ENCODE data around the gene GSK3A.

The GSK3A gene

GRCh38 chr19:42242512-42243409 is at the start of gene GSK3A:
TSS of gene GSK3A (minus strand) at chr19:42242602. CDS start at chr19:42242465, 137 bp downstream.
- Histone ChIP-seq H3K9ac (ENCODE audit: low read length) (peak within 1 kb of the TSS; percentile 84), H3K36me3 (ENCODE audit: control insufficient read depth, insufficient read depth, low read length) (no peaks in the 10 kb centered on the region), H3K4me3 (ENCODE audit: low read length) (peak within 1 kb of the TSS; percentile 67), H3K27me3 (ENCODE audit: control insufficient read depth, insufficient read depth, low read length) (no peaks in the 10 kb centered on the region), H3K4me1 (ENCODE audit: control insufficient read depth, insufficient read depth, low read length) (peaks cover 7% of the 10 kb centered on the region), H3K9me3 (ENCODE audit: control insufficient read depth, low read length) (no peaks in the 10 kb centered on the region)

DNA sequence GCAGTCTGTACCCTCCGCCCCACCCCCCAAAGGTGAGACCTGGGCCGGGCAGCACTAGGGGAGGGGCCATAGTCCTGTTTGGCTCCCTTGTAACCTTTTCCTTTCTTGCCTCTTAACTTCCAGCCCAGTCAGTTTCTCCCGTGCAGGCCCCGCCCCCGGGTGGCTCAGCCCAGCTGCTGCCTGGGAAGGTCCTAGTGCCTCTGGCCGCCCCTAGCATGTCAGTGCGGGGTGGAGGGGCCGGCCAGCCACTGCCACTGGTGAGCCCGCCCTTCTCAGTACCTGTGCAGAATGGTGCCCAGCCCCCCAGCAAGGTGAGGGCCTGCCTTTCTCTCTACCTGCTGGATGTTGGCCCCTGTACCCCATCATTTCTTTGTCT is 49.0 kb upstream of the GSK3A start:
- no peak overlapping the region for H3K9ac ChIP-seq (ENCODE audit: low read length)

GRCh38 chr19:42290523-42291434 is 48.4 kb upstream of the GSK3A start:
- H3K9ac ChIP-seq (ENCODE audit: low read length): no peak overlapping the region
- no peak overlapping the region for H3K4me3 ChIP-seq (ENCODE audit: low read length)
- no peaks in the 10 kb centered on the region for H3K27me3 ChIP-seq (ENCODE audit: control insufficient read depth, insufficient read depth, low read length)
- peaks cover 11% of the 10 kb centered on the region for H3K36me3 ChIP-seq (ENCODE audit: control insufficient read depth, insufficient read depth, low read length)
- peaks cover 6% of the 10 kb centered on the region for H3K4me1 ChIP-seq (ENCODE audit: control insufficient read depth, insufficient read depth, low read length)
- H3K9me3 ChIP-seq (ENCODE audit: control insufficient read depth, low read length): no peaks in the 10 kb centered on the region

More for the DNA sequence above, 49.0 kb upstream of the GSK3A start:
- H3K4me1 ChIP-seq (ENCODE audit: control insufficient read depth, insufficient read depth, low read length): no peaks in the 10 kb centered on the region
- H3K27me3 ChIP-seq (ENCODE audit: control insufficient read depth, insufficient read depth, low read length): no peaks in the 10 kb centered on the region
- no peaks in the 10 kb centered on the region for H3K9me3 ChIP-seq (ENCODE audit: control insufficient read depth, low read length)
- H3K4me3 ChIP-seq (ENCODE audit: low read length): no peak overlapping the region
- H3K36me3 ChIP-seq (ENCODE audit: control insufficient read depth, insufficient read depth, low read length): peaks cover 11% of the 10 kb centered on the region

DNA sequence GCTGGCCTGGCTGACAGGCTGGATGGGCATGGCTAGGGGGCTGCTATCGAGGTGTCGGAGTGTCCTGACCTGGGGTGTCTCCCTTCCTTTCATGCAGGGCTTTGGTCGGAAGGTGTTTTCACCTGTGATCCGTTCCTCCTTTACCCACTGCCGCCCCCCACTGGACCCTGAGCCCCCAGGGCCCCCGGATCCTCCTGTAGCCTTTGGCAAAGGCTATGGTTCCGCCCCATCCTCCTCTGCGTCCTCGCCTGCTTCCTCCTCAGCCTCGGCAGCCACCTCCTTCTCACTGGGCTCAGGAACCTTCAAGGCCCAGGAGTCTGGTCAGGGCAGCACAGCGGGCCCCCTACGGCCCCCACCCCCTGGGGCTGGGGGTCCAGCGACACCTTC is 47.7 kb upstream of the GSK3A start:
- Histone ChIP-seq H3K27me3 (ENCODE audit: control insufficient read depth, insufficient read depth, low read length) (no peaks in the 10 kb centered on the region), H3K36me3 (ENCODE audit: control insufficient read depth, insufficient read depth, low read length) (peaks cover 11% of the 10 kb centered on the region), H3K9ac (ENCODE audit: low read length) (no peak overlapping the region), H3K9me3 (ENCODE audit: control insufficient read depth, low read length) (no peaks in the 10 kb centered on the region), H3K4me3 (ENCODE audit: low read length) (no peak overlapping the region), H3K4me1 (ENCODE audit: control insufficient read depth, insufficient read depth, low read length) (peaks cover 12% of the 10 kb centered on the region)

GRCh38 chr19:42289556-42290041 is 47.2 kb upstream of the GSK3A start:
- Histone ChIP-seq H3K36me3 (ENCODE audit: control insufficient read depth, insufficient read depth, low read length) (peaks cover 11% of the 10 kb centered on the region), H3K9me3 (ENCODE audit: control insufficient read depth, low read length) (no peaks in the 10 kb centered on the region), H3K9ac (ENCODE audit: low read length) (no peak overlapping the region), H3K4me1 (ENCODE audit: control insufficient read depth, insufficient read depth, low read length) (peaks cover 17% of the 10 kb centered on the region), H3K4me3 (ENCODE audit: low read length) (no peak overlapping the region), H3K27me3 (ENCODE audit: control insufficient read depth, insufficient read depth, low read length) (no peaks in the 10 kb centered on the region)

- H3K9me3 ChIP-seq (ENCODE audit: control insufficient read depth, low read length): no peaks in the 10 kb centered on the region
- H3K4me1 ChIP-seq (ENCODE audit: control insufficient read depth, insufficient read depth, low read length): peaks cover 19% of the 10 kb centered on the region
- H3K27me3 ChIP-seq (ENCODE audit: control insufficient read depth, insufficient read depth, low read length): no peaks in the 10 kb centered on the region
- no peak overlapping the region for H3K4me3 ChIP-seq (ENCODE audit: low read length)
- no peak overlapping the region for H3K9ac ChIP-seq (ENCODE audit: low read length)
- H3K36me3 ChIP-seq (ENCODE audit: control insufficient read depth, insufficient read depth, low read length): peaks cover 11% of the 10 kb centered on the region
These were observed 46.6 kb upstream of the GSK3A start for GRCh38 chr19:42288881-42289555.

GRCh38 chr19:42288387-42288786 is 46.0 kb upstream of the GSK3A start:
- no peaks in the 10 kb centered on the region for H3K9me3 ChIP-seq (ENCODE audit: control insufficient read depth, low read length)
- H3K36me3 ChIP-seq (ENCODE audit: control insufficient read depth, insufficient read depth, low read length): peaks cover 11% of the 10 kb centered on the region
- no peaks in the 10 kb centered on the region for H3K27me3 ChIP-seq (ENCODE audit: control insufficient read depth, insufficient read depth, low read length)
- H3K9ac ChIP-seq (ENCODE audit: low read length): no peak overlapping the region
- peaks cover 20% of the 10 kb centered on the region for H3K4me1 ChIP-seq (ENCODE audit: control insufficient read depth, insufficient read depth, low read length)
- H3K4me3 ChIP-seq (ENCODE audit: low read length): no peak overlapping the region

DNA sequence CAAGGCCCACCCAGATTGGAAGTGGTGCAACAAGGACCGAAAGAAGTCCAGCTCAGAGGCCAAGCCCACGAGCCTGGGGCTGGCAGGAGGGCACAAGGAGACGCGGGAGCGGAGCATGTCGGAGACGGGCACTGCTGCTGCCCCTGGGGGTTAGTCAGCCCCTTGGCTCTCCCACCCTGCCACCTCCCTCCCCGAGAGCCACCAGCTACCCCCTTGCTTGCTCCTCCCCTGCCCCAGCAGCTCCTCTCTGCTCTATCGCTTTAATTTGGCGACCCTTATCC is 45.4 kb upstream of the GSK3A start:
- H3K4me3 ChIP-seq (ENCODE audit: low read length): no peak overlapping the region
- H3K4me1 ChIP-seq (ENCODE audit: control insufficient read depth, insufficient read depth, low read length): peaks cover 26% of the 10 kb centered on the region
- no peak overlapping the region for H3K9ac ChIP-seq (ENCODE audit: low read length)
- H3K9me3 ChIP-seq (ENCODE audit: control insufficient read depth, low read length): no peaks in the 10 kb centered on the region
- H3K27me3 ChIP-seq (ENCODE audit: control insufficient read depth, insufficient read depth, low read length): no peaks in the 10 kb centered on the region
- peaks cover 11% of the 10 kb centered on the region for H3K36me3 ChIP-seq (ENCODE audit: control insufficient read depth, insufficient read depth, low read length)

DNA sequence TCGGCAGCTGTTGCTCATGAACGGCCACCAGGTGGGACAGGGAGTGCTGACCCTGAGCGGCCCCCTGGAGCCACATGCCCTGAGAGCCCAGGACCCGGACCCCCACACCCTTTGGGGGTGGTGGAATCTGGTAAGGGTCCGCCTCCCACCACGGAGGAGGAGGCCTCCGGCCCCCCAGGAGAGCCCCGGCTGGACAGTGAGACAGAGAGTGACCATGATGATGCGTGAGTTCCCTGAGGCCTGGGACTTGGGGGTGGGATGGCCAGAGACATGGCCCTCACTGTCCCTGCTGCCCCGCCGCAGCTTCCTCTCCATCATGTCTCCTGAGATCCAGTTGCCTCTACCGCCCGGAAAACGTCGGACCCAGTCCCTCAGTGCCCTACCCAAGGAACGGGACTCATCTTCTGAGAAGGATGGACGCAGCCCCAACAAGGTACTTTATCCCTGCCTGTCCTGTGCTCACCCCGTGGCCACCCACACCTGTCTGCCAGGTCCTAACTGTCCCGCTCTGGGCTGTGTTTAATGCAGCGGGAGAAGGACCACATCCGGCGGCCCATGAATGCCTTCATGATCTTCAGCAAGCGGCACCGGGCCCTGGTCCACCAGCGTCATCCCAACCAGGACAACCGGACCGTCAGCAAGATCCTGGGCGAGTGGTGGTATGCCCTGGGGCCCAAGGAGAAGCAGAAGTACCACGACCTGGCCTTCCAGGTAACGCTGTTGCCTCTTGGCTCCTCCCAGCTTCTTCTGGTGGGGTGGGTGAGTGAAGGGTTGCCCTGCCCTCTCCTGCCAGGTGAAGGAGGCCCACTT is 44.8 kb upstream of the GSK3A start:
- Histone ChIP-seq H3K27me3 (ENCODE audit: control insufficient read depth, insufficient read depth, low read length) (no peaks in the 10 kb centered on the region), H3K4me3 (ENCODE audit: low read length) (no peak overlapping the region), H3K9ac (ENCODE audit: low read length) (no peak overlapping the region), H3K4me1 (ENCODE audit: control insufficient read depth, insufficient read depth, low read length) (peaks cover 29% of the 10 kb centered on the region), H3K9me3 (ENCODE audit: control insufficient read depth, low read length) (no peaks in the 10 kb centered on the region), H3K36me3 (ENCODE audit: control insufficient read depth, insufficient read depth, low read length) (peaks cover 11% of the 10 kb centered on the region)

DNA sequence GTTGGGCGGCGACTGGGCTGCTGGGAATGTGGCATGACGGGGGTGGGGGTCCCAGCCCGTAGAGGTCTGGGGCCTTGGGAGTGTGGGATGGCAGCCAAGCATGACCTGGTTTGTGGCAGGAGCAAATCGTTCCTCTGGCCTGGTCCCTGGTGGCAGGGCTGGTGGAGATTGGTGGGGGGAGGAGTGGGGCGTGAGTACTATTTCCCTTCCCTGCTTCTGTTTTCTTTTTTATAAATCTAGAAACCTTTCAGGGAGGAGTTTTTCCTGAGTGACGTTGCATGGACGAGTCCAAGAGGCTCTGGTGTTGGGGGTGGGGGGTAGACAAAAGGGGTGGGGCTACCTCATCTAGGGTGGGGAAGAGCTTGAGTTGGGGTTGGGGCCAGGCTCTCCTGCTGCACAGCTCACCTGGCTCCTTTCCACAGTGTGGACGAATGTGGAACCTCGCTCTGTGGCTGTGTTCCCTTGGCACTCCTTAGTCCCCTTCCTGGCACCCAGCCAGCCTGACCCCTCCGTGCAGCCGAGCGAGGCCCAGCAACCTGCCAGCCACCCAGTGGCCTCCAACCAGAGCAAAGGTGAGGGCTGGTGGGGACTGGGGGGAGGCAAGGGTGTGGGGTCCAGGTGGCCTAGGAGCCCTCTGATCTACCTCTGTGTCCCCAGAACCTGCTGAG is 44.1 kb upstream of the GSK3A start:
- H3K4me3 ChIP-seq (ENCODE audit: low read length): no peak overlapping the region
- no peaks in the 10 kb centered on the region for H3K9me3 ChIP-seq (ENCODE audit: control insufficient read depth, low read length)
- H3K36me3 ChIP-seq (ENCODE audit: control insufficient read depth, insufficient read depth, low read length): peaks cover 11% of the 10 kb centered on the region
- no peaks in the 10 kb centered on the region for H3K27me3 ChIP-seq (ENCODE audit: control insufficient read depth, insufficient read depth, low read length)
- H3K4me1 ChIP-seq (ENCODE audit: control insufficient read depth, insufficient read depth, low read length): peaks cover 37% of the 10 kb centered on the region
- peak overlapping the region; percentile 31 for H3K9ac ChIP-seq (ENCODE audit: low read length)

DNA sequence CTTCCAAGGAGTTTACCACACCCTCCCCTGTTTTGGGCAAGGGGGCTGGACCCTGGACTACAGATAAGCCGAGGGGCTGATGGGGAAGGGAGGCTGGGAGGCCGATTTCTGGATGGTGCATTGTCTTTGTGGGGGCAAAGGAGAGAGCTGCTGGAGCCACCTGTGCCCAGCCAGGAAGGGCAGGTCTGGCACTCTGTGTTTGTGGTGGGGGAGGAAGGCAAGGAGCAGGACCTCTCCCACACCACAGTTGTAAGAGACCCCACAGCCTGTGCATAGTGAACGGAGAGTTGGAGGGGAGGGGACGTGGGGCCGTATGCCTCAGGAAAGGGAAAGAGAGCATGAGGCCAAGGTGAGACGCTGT is 43.6 kb upstream of the GSK3A start:
- Histone ChIP-seq H3K4me1 (ENCODE audit: control insufficient read depth, insufficient read depth, low read length) (peaks cover 41% of the 10 kb centered on the region), H3K27me3 (ENCODE audit: control insufficient read depth, insufficient read depth, low read length) (no peaks in the 10 kb centered on the region), H3K9ac (ENCODE audit: low read length) (peak overlapping the region; percentile 31), H3K9me3 (ENCODE audit: control insufficient read depth, low read length) (no peaks in the 10 kb centered on the region), H3K36me3 (ENCODE audit: control insufficient read depth, insufficient read depth, low read length) (peaks cover 11% of the 10 kb centered on the region), H3K4me3 (ENCODE audit: low read length) (no peak overlapping the region)
